Measurements from ENCODE around the gene GJB3. TPM values are rescaled to one million over a fixed set of nuclear protein-coding genes. Genes with fewer than 3 reads are reported as not detected.

The GJB3 gene
- total RNA-seq, 1 experiment from 2014 or later, result 1.6 TPM

DNA sequence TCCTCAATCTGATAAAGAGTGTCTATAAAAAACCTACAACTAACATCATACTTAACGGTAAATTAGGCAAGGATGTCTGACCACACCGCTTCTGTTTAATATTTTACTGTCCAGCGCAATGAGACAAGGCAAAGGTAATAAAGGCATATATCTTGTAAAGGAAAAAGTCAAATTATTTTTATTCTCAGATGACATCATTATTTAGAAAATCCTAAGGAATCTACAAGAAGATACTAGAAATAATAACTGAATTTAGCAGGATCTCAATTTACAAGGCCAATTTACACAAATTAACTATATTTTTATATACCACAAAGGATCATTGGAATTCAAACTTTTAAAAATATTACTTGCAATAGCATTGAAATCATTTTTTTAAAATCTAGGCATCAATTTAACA, 41.2 kb downstream of the GJB3 start:
- DNase-seq (ENCODE audit: low spot score), result no peak

DNA sequence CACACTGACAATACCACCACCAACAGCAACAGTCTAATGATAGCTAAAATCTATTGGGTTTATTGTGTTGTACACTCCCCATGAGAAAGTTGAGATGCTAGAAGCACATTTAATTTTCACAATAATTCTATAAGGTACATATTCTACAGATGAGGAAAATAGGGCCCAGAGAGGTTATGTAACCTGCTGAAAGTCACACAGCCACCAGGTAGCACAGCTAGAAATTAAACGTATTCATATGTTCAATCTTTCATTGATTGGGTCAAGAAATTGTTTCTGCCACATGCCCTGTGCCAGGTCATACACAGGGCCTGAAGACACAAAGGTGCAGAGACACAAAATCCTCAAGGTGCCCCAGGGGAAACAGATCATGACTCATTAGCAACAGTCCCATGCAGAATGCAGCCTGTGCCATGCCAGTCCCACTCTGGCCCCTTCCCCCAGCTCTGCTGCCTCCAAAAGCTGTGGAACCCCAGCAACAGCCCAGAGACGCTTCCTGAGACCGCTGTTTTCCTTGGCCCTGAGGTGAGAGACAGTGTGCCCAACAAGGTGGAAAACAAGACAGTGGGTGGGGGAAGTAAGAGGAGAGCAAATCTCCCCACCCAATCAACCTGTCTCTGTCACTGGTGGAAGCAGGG, 43.9 kb downstream of the GJB3 start:
- DNase-seq (ENCODE audit: low spot score), result no peak

DNA sequence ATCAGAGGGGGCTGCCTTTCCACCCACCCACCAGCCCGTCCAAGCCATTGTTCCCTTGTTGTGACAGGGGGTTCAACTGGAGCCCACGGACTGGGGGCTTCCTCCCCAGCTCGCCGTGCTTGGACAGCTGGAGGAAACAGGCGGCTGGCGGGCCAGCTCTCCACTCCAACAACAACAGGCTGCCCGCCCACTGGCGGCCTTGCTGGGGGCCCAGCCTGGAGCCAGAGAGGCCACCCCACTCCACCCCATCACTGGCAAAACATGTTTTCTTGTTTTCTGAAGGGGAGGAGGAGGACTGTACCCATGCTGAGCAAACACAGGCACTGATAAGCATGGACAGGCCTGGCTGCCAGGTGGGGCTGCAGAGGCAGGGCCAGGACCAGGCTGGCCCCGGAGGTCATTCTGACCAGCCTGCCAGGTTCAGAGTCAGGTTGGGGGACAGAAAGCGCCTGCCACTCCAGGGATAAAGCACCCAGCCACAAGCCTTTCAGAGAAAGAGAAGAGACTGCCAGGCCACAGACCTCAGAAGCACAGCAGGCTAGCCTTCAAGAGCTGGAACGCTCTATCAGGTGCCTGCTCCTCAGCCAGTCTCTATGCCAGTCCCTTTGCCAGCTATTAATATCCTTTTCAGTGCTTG, 44.6 kb downstream of the GJB3 start:
- DNase-seq (ENCODE audit: low spot score), result no peak

DNA sequence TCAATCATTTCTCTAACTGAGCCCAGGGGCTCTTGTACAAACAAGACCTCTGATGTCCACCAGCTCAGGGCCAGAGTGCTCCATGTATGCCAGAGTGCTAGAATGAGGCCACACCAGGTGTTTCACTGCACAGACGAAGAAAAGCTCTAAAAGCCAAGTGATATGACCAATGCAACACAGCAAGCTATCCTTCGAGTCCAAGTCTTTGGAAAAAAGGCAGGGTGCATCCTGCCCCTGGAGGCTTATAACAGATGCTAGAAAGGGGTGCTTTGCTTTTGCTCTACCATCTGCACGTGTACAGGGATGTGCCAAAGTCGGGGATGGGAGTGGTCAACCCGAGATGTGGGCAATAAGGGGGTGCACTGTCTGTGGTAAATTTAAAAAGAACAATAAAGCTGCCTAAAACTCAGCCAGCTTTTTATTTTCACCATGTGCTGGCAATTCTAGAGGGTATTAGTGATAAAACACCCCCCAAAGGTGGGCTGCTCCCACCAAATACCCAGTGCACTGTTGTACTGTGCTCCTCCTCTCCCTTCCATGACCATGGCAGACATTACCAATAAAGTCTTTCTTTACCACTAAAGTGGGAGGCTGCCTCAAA, 46.4 kb downstream of the GJB3 start:
- no peak for DNase-seq (ENCODE audit: low spot score)

DNA sequence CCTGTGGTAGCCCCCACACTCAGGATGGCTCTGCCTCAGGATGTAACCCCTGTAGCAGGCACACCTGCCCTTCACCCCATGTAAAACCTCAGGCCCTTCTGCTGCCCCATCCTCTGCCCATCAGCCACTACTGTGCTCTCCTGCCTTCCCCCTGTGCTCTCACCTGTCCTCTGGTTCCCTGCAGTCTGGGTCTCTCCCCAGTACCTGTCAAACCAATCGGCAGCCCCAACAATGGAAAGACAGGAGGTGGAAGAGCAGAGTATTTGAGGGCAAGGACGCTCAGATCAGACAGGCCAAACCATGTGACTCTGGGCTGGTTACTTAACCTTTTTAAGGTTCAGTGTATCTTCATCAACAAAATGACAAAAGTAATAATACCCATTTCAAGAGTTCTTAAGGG, 47.6 kb downstream of the GJB3 start:
- DNase-seq (ENCODE audit: low spot score), result no peak

DNA sequence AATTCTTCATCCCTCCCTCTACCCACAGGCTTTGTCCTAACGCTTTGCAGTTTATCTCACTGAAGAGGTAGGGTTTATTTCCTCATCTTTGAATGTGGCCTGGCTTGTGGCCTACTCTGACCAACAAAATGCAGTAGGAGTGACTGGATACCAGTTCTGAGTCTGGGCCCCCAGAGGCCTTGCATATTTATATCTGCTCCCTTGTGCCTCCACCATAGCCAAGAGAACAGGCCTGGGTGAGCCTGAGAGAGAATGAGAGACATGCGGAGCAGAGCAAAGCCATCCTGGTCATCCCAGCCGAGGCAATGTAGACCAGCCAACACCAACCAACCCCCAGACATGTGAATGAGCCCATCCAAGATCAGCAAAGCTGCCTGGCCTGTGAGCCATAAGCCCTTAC, 48.2 kb downstream of the GJB3 start:
- DNase-seq (ENCODE audit: low spot score), result no peak

DNA sequence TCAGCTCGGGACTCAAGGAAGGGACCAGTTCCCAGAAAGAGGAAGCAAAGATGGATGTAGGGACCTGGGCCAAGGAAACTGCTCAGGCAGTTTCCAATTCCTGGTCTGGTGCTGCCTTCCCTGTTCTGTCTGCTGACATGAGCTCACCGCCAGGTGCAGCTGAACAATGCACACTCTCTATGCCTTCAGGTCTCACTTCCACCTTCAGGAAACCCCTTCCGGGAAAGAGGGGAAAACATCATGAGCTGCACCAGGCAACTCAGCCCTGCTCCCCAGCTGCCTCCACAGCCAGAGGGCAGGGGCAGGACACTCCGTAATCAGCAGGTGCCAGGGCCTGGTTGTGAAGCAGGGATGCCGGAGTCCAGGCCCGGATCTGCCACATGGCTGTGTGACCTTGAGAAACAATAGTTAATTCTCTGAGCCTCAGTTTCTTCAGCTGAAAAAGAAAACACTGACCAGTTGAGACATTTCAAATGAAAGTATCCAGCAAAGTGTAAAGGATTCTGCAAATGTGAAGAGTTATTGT, 50.8 kb downstream of the GJB3 start:
- no peak for DNase-seq (ENCODE audit: low spot score)

DNA sequence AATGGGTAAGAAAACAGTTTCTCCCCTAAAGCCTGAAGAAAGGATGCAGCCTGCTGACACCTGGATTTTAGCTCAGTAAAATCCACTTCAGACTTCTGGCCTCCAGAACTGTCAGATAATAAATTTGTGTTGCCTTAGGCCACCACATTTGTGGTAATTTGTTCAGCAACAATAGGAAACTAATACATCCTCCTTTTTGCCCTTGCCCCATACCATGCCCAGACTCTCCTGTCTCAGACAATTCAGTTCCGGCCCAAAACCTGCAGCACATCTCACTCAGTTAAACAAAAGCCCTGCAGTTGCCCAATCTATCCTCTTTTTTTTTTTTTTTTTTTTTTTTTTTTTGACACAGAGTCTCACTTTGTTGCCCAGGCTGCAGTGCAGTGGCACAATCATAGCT, 52.7 kb downstream of the GJB3 start:
- DNase-seq (ENCODE audit: low spot score), result no peak

Other genes starting within 250 kb of the GJB3 start
- gene GJB5, start 26.2 kb upstream of the GJB3 start, total RNA-seq (2014; rRNA removed; shearing (Covaris generic)), result 0.29 TPM in 1 of 2 replicates, not detected in the other
- gene GJB4, start 21.5 kb upstream of the GJB3 start, total RNA-seq (2014; rRNA removed; shearing (Covaris generic)), result not detected in 2 replicates
- gene GJA4, start 11.8 kb downstream of the GJB3 start, total RNA-seq (2014; rRNA removed; shearing (Covaris generic)), result not detected in 2 replicates
- 31.1 and 31.5 TPM in 2 replicates for gene SMIM12, start 78.5 kb downstream of the GJB3 start, total RNA-seq (2014; rRNA removed; shearing (Covaris generic))
- 0.72 TPM in 1 of 2 replicates, not detected in the other for gene DLGAP3, start 148.4 kb downstream of the GJB3 start, total RNA-seq (2014; rRNA removed; shearing (Covaris generic))
- 19.7 and 30.6 TPM in 2 replicates for gene TMEM35B, start 204.1 kb downstream of the GJB3 start, total RNA-seq (2014; rRNA removed; shearing (Covaris generic))